Measurements from ENCODE around the gene TMIGD2. TPM values are rescaled to one million over a fixed set of nuclear protein-coding genes. Genes with fewer than 3 reads are reported as not detected.

TMIGD2 gene
- total RNA-seq, 1 experiment from 2014 or later, result not detected

GRCh38 chr19:4343370-4344307 is 41.5 kb upstream of the TMIGD2 start, which contains the start of gene MPND:
Gene MPND (plus strand): TSS chr19:4343562. CDS start chr19:4343594, 32 bp downstream.
- Histone ChIP-seq H3K36me3 (ENCODE audit: insufficient read depth, low read length, poor library complexity, severe bottlenecking) (no peaks in the 10 kb centered on the region), H3K4me1 (ENCODE audit: insufficient read depth, low read length, poor library complexity, severe bottlenecking) (peaks cover 1% of the 10 kb centered on the region), H3K27me3 (replicated peaks; ENCODE audit: insufficient read depth, low read depth, low read length, poor library complexity) (no peaks in the 10 kb centered on the region), H3K27ac (ENCODE audit: low read depth, low read length, poor library complexity, severe bottlenecking) (peak within 1 kb of the TSS; percentile 91), H3K4me3 (ENCODE audit: low read depth, low read length, poor library complexity, severe bottlenecking) (peak within 1 kb of the TSS; percentile 68), H3K9me3 (ENCODE audit: low read depth, low read length, poor library complexity, severe bottlenecking) (no peaks in the 10 kb centered on the region)
- ChIA-PET POLR2A (ENCODE audit: low non-redundant PET) (interaction anchor here (0.6 to 0.7 kb wide), 2 partner anchors 96 to 356 kb away, joined by 3 to 14 read pairs; no protein-coding TSS in a partner anchor), CTCF (interaction anchor here (0.5 to 2.1 kb wide), 5 partner anchors 9 to 356 kb away, joined by 5 to 17 read pairs (median 6); no protein-coding TSS in a partner anchor)
- TF ChIP-seq CTCF (conservative IDR thresholded peaks at IDR 0.05; ENCODE audit: low read depth, low read length) (no peak; the same call in 1 of the 2 replicates), EZH2 (IDR thresholded peaks at IDR 0.05; ENCODE audit: borderline replicate concordance, low read depth, low read length, poor library complexity, severe bottlenecking) (no peak)
- intact Hi-C loops (cut with micrococcal nuclease; ENCODE audit: unreplicated experiment), result loop anchor here (2.0 kb wide), 1 partner anchor 97 kb away; the partner anchor contains the start of gene YJU2
- BruUV-seq (replicated peaks), result no TSS peak
- DNase-seq (ENCODE audit: low spot score), result peak; percentile 93

GRCh38 chr19:4342615-4343369 is 40.6 kb upstream of the TMIGD2 start:
- intact Hi-C loops (cut with micrococcal nuclease; ENCODE audit: unreplicated experiment), result loop anchor here (2.0 kb wide), 1 partner anchor 96 kb away; the partner anchor contains the start of gene YJU2
- CTCF ChIA-PET, result interaction anchor here (0.5 to 2.1 kb wide), 9 partner anchors 10 to 355 kb away, joined by 3 to 17 read pairs (median 6); no protein-coding TSS in a partner anchor

More at GRCh38 chr19:4342615-4343369, 40.6 kb upstream of the TMIGD2 start:
- Histone ChIP-seq H3K36me3 (ENCODE audit: insufficient read depth, low read length, poor library complexity, severe bottlenecking) (no peaks in the 10 kb centered on the region), H3K4me1 (ENCODE audit: insufficient read depth, low read length, poor library complexity, severe bottlenecking) (peaks cover 8% of the 10 kb centered on the region), H3K4me3 (ENCODE audit: low read depth, low read length, poor library complexity, severe bottlenecking) (peak overlapping the region; percentile 68), H3K27me3 (replicated peaks; ENCODE audit: insufficient read depth, low read depth, low read length, poor library complexity) (no peaks in the 10 kb centered on the region), H3K27ac (ENCODE audit: low read depth, low read length, poor library complexity, severe bottlenecking) (peak overlapping the region; percentile 91), H3K9me3 (ENCODE audit: low read depth, low read length, poor library complexity, severe bottlenecking) (no peaks in the 10 kb centered on the region)
- POLR2A ChIA-PET (ENCODE audit: low non-redundant PET), result interaction anchor here (0.6 to 0.7 kb wide), 3 partner anchors 96 to 355 kb away, joined by 3 to 14 read pairs (median 11); no protein-coding TSS in a partner anchor
- DNase-seq (ENCODE audit: low spot score), result peak; percentile 100
- TF ChIP-seq EZH2 (IDR thresholded peaks at IDR 0.05; ENCODE audit: borderline replicate concordance, low read depth, low read length, poor library complexity, severe bottlenecking) (no peak), CTCF (conservative IDR thresholded peaks at IDR 0.05; ENCODE audit: low read depth, low read length) (peak; percentile 39)
- BruUV-seq (replicated peaks), result no TSS peak
